Loucy (cell line): Measurements from ENCODE around the gene GSK3B.

Experiments
- EZH2phosphoT487 ChIP-seq: fragments of 200-600 bp; IDR thresholded peaks from 2 replicates; pipeline ENCODE4 v1.6.1; 2018; ENCODE audit warnings: antibody characterized with exemption, mild to moderate bottlenecking, moderate library complexity, borderline replicate concordance
- TF ChIP-seq, protein P1 (sequence below): fragments of 200-600 bp; sonication (generic); conservative IDR thresholded peaks from 2 replicates; pipeline ENCODE4 v1.5.1; 2014; ENCODE audit warnings: mild to moderate bottlenecking, antibody characterized with exemption, low read length

DNA sequence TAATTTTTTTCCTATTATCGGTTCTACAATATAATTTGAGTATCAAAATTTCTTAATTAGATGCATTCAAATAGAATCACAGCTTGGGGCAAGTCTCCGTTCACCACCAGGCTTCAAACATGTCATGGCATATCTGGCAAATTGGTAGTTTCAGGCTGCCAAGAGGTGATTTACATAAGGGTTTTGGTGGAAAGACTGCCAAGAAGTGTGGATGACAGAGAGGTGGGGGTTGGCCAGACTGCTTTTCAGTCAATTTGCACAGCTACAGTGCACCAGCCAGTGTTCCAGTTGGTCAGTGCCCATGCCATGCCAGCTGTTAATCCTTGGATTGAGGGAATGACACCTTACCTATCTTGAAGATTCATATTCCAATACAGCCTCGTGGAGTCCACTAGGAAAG is 8.4 kb upstream of the GSK3B start:
- TF ChIP-seq, protein P1, sequence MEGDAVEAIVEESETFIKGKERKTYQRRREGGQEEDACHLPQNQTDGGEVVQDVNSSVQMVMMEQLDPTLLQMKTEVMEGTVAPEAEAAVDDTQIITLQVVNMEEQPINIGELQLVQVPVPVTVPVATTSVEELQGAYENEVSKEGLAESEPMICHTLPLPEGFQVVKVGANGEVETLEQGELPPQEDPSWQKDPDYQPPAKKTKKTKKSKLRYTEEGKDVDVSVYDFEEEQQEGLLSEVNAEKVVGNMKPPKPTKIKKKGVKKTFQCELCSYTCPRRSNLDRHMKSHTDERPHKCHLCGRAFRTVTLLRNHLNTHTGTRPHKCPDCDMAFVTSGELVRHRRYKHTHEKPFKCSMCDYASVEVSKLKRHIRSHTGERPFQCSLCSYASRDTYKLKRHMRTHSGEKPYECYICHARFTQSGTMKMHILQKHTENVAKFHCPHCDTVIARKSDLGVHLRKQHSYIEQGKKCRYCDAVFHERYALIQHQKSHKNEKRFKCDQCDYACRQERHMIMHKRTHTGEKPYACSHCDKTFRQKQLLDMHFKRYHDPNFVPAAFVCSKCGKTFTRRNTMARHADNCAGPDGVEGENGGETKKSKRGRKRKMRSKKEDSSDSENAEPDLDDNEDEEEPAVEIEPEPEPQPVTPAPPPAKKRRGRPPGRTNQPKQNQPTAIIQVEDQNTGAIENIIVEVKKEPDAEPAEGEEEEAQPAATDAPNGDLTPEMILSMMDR = no peak
- no peak for TF ChIP-seq EZH2phosphoT487
